ENCODE results near the gene DNAJA4. TPM values are rescaled to one million over a fixed set of nuclear protein-coding genes. Genes with fewer than 3 reads are reported as not detected.

DNAJA4 gene
- total RNA-seq, 2 experiments from 2014 or later: not detected

DNA sequence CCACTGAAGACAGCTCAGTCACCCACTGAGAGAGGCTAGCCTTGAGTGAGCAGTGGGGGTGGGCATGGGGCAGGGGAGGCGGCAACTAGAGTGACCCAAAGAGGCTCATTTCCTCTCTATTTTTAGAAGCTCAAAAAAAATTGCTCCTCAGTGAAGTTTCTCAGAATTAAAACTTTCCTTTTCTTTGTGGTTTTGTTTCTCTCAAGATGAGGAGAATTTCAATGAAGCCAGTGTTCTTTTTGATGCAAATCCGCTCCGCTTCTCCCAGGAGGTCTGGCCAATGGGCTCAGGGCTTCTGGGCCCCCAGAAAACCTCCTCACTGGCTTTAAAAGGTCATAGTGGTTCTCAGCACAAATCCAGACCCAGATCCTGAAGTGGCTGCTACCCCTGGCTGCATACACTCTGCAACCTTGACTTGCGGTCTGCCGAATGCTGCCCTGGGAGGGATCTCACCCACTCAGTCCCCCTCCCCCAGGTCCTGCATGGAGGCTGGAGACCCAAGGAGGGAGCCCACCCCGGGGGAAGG, 29.8 kb upstream of the DNAJA4 start, which contains the start of gene ACSBG1:
ACSBG1 (minus strand) TSS at position 51 of the 526 bp plus-strand sequence. CDS start 64 bp downstream, outside the sequence.
- POLR2A ChIA-PET: interaction anchor here (0.6 kb wide), 1 partner anchor 35 kb away, joined by 4 read pairs; no protein-coding TSS in a partner anchor
- Histone ChIP-seq H3K4me1 (ENCODE audit: insufficient read depth, low read length, poor library complexity, severe bottlenecking) (no peaks in the 10 kb centered on the region), H3K9me3 (ENCODE audit: low read length) (no peaks in the 10 kb centered on the region), H3K27ac (ENCODE audit: low read depth, low read length, poor library complexity, severe bottlenecking) (no peak within 1 kb of the TSS), H2AFZ (ENCODE audit: low read length) (no peak within 1 kb of the TSS), H3K4me3 (ENCODE audit: low read depth, low read length, poor library complexity, severe bottlenecking) (no peak within 1 kb of the TSS), H4K20me1 (ENCODE audit: insufficient read depth, low read length) (no peaks in the 10 kb centered on the region), H3K79me2 (ENCODE audit: insufficient read depth, low read depth, low read length) (no peaks in the 10 kb centered on the region), H3K4me2 (ENCODE audit: low read length) (no peak within 1 kb of the TSS), H3K36me3 (ENCODE audit: insufficient read depth, low read length) (no peaks in the 10 kb centered on the region), H3K9me2 (ENCODE audit: insufficient read depth, low read length) (no peaks in the 10 kb centered on the region)
- CTCF ChIA-PET (ENCODE audit: unreplicated experiment): no interaction called here
- intact Hi-C loops (cut with micrococcal nuclease; ENCODE audit: unreplicated experiment): no loop called here
- TF ChIP-seq, protein P1, sequence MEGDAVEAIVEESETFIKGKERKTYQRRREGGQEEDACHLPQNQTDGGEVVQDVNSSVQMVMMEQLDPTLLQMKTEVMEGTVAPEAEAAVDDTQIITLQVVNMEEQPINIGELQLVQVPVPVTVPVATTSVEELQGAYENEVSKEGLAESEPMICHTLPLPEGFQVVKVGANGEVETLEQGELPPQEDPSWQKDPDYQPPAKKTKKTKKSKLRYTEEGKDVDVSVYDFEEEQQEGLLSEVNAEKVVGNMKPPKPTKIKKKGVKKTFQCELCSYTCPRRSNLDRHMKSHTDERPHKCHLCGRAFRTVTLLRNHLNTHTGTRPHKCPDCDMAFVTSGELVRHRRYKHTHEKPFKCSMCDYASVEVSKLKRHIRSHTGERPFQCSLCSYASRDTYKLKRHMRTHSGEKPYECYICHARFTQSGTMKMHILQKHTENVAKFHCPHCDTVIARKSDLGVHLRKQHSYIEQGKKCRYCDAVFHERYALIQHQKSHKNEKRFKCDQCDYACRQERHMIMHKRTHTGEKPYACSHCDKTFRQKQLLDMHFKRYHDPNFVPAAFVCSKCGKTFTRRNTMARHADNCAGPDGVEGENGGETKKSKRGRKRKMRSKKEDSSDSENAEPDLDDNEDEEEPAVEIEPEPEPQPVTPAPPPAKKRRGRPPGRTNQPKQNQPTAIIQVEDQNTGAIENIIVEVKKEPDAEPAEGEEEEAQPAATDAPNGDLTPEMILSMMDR (conservative IDR thresholded peaks at IDR 0.05; ENCODE audit: low read length): no peak
- TF ChIP-seq EZH2phosphoT487 (IDR thresholded peaks at IDR 0.05; ENCODE audit: borderline replicate concordance, low read depth, low read length): no peak
- DNase-seq (ENCODE audit: low spot score): no peak
- no TSS peak for BruUV-seq (replicated peaks)

DNA sequence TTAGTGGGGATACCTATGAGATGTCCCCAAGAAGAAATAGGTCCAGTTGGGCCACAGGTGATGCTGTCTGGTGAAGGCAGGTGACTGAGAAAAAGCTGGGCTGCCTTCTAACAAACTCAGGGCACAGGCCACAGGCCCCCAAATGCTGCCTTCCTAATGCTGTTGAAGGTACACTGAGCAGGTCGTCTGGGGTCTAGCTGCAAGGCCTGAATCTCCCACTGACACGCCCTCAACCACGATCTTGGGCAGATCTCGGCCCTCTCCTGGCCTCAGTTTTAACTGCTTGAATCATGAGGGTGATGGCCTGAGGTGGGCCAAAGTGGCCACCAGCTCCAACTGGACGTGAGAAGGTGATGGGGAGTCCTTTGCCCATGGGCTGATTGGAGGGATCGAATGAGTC, 27.9 kb upstream of the DNAJA4 start:
- Histone ChIP-seq H4K20me1 (ENCODE audit: insufficient read depth, low read length) (no peaks in the 10 kb centered on the region), H3K4me2 (ENCODE audit: low read length) (no peak overlapping the region), H3K9me2 (ENCODE audit: insufficient read depth, low read length) (no peaks in the 10 kb centered on the region), H2AFZ (ENCODE audit: low read length) (no peak overlapping the region), H3K79me2 (ENCODE audit: insufficient read depth, low read depth, low read length) (no peaks in the 10 kb centered on the region), H3K36me3 (ENCODE audit: insufficient read depth, low read length) (no peaks in the 10 kb centered on the region), H3K9me3 (ENCODE audit: low read length) (no peaks in the 10 kb centered on the region), H3K4me1 (ENCODE audit: insufficient read depth, low read length, poor library complexity, severe bottlenecking) (no peaks in the 10 kb centered on the region), H3K4me3 (ENCODE audit: low read depth, low read length, poor library complexity, severe bottlenecking) (no peak overlapping the region), H3K27ac (ENCODE audit: low read depth, low read length, poor library complexity, severe bottlenecking) (no peak overlapping the region)
- intact Hi-C loops (cut with micrococcal nuclease; ENCODE audit: unreplicated experiment): no loop called here
- CTCF ChIA-PET (ENCODE audit: unreplicated experiment): no interaction called here
- TF ChIP-seq, protein P1 (conservative IDR thresholded peaks at IDR 0.05; ENCODE audit: low read length): no peak
- no peak for TF ChIP-seq EZH2phosphoT487 (IDR thresholded peaks at IDR 0.05; ENCODE audit: borderline replicate concordance, low read depth, low read length)
- DNase-seq (ENCODE audit: low spot score): no peak
- POLR2A ChIA-PET: interaction anchor here (0.7 kb wide), 1 partner anchor 46 kb away, joined by 3 read pairs; no protein-coding TSS in a partner anchor
- BruUV-seq (replicated peaks): no TSS peak

DNA sequence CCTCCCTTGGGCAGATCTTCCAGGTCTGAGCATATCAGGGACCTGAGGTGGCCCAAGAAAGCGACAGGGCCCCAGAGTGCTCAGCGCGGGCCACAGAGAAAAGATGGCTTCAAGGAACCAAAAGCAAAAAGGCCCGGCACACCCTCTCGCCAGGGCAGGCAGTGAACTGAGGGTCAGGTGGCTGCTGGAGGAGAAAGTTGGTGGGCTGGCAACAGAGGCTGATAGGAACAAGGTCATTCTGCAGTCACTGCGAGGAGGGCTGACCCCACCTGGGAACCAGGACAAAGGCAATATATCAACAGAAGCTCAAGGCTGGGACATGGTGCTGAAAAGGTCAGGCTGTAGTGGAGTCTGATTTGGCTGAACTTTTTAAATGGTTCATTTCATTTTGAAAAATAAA, 27.2 kb upstream of the DNAJA4 start:
- Histone ChIP-seq H3K4me2 (ENCODE audit: low read length) (no peak overlapping the region), H3K4me3 (ENCODE audit: low read depth, low read length, poor library complexity, severe bottlenecking) (no peak overlapping the region), H3K36me3 (ENCODE audit: insufficient read depth, low read length) (no peaks in the 10 kb centered on the region), H3K27ac (ENCODE audit: low read depth, low read length, poor library complexity, severe bottlenecking) (no peak overlapping the region), H3K79me2 (ENCODE audit: insufficient read depth, low read depth, low read length) (no peaks in the 10 kb centered on the region), H3K4me1 (ENCODE audit: insufficient read depth, low read length, poor library complexity, severe bottlenecking) (no peaks in the 10 kb centered on the region), H3K9me2 (ENCODE audit: insufficient read depth, low read length) (no peaks in the 10 kb centered on the region), H2AFZ (ENCODE audit: low read length) (no peak overlapping the region), H4K20me1 (ENCODE audit: insufficient read depth, low read length) (no peaks in the 10 kb centered on the region), H3K9me3 (ENCODE audit: low read length) (no peaks in the 10 kb centered on the region)
- ChIA-PET POLR2A (interaction anchor here (0.7 kb wide), 1 partner anchor 45 kb away, joined by 3 read pairs; no protein-coding TSS in a partner anchor), CTCF (ENCODE audit: unreplicated experiment) (no interaction called here)
- no peak for DNase-seq (ENCODE audit: low spot score)
- TF ChIP-seq EZH2phosphoT487 (IDR thresholded peaks at IDR 0.05; ENCODE audit: borderline replicate concordance, low read depth, low read length): no peak
- TF ChIP-seq, protein P1 (conservative IDR thresholded peaks at IDR 0.05; ENCODE audit: low read length): no peak
- BruUV-seq (replicated peaks): no TSS peak
- intact Hi-C loops (cut with micrococcal nuclease; ENCODE audit: unreplicated experiment): no loop called here
